DND-41 (cell line): ENCODE measurements around the gene HOPX.

ENCODE experiments used
- ATAC-seq: fragments of 200-7000 bp; cut with Tn5 transposase; 3 replicates; pipeline ENCODE4 v1.9.1; 2021; ENCODE audit warnings: low read depth; ENCODE audit not compliant: insufficient read depth
- DNase-seq: peaks from one replicate; pipeline ENCODE4 v3.0.0-alpha.2; 2020
- H2AFZ ChIP-seq: 2 replicates; pipeline ENCODE4 v1.6.0; 2012; ENCODE audit warnings: low read depth, low read length
- H3K27ac ChIP-seq: 2 replicates; pipeline ENCODE4 v1.5.1; 2012; ENCODE audit warnings: low read length, inconsistent platforms
- H3K27me3 ChIP-seq: fragments of 200-600 bp; sonication (generic); 2 replicates; pipeline ENCODE4 v1.6.0; 2012; ENCODE audit warnings: low read length, mild to moderate bottlenecking, inconsistent platforms; ENCODE audit not compliant: insufficient read depth, poor library complexity
- H3K36me3 ChIP-seq: 2 replicates; pipeline ENCODE4 v1.5.1; 2012; ENCODE audit warnings: low read length, inconsistent platforms; ENCODE audit not compliant: insufficient read depth
- H3K4me1 ChIP-seq: 2 replicates; pipeline ENCODE4 v1.5.1; 2012; ENCODE audit warnings: mild to moderate bottlenecking, low read length; ENCODE audit not compliant: insufficient read depth
- H3K4me2 ChIP-seq: 2 replicates; pipeline ENCODE4 v1.6.0; 2012; ENCODE audit warnings: mild to moderate bottlenecking, moderate library complexity, low read length, inconsistent platforms; ENCODE audit not compliant: insufficient read depth
- H3K4me3 ChIP-seq, 2 experiments: fragments of 200-600 bp in 1 of 2; shearing (Covaris generic) in 1 of 2; 2 replicates each; pipeline ENCODE4 v1.5.1; 2012 to 2016; ENCODE audit warnings: inconsistent platforms in 2 of 2, low read length in 2 of 2, mild to moderate bottlenecking in 2 of 2, low read depth in 1 of 2, moderate library complexity in 1 of 2
- H3K79me2 ChIP-seq: 2 replicates; pipeline ENCODE4 v1.6.0; 2012; ENCODE audit warnings: low read length, inconsistent platforms; ENCODE audit not compliant: insufficient read depth
- H3K9ac ChIP-seq: 2 replicates; pipeline ENCODE4 v1.6.0; 2012; ENCODE audit warnings: low read depth, mild to moderate bottlenecking, inconsistent platforms, low read length, moderate library complexity
- H3K9me3 ChIP-seq: 2 replicates; pipeline ENCODE4 v1.5.1; 2012; ENCODE audit warnings: low read length, moderate library complexity, mild to moderate bottlenecking, inconsistent platforms; ENCODE audit not compliant: insufficient read depth, severe bottlenecking
- H4K20me1 ChIP-seq: 2 replicates; pipeline ENCODE4 v1.6.0; 2012; ENCODE audit warnings: low read length; ENCODE audit not compliant: insufficient read depth
- EZH2 ChIP-seq: IDR thresholded peaks from 3 replicates; pipeline ENCODE4 v1.6.1; 2012; ENCODE audit warnings: borderline replicate concordance, low read depth, mild to moderate bottlenecking, moderate library complexity, low read length, inconsistent platforms; ENCODE audit not compliant: severe bottlenecking
- TF ChIP-seq, protein P1 (sequence below): IDR thresholded peaks from 2 replicates; pipeline ENCODE4 v1.5.1; 2012; ENCODE audit warnings: borderline replicate concordance, low read length, moderate library complexity, mild to moderate bottlenecking; ENCODE audit not compliant: poor library complexity, severe bottlenecking; ENCODE audit errors: extremely low read depth

HOPX gene

GRCh38 chr4:56619816-56620215 is 61.3 kb downstream of the HOPX start:
- Histone ChIP-seq H3K27me3 (peaks cover 2% of the 10 kb centered on the region), H2AFZ (no peak overlapping the region), H4K20me1 (no peaks in the 10 kb centered on the region), H3K4me2 (no peak overlapping the region), H3K79me2 (no peaks in the 10 kb centered on the region), H3K9ac (no peak overlapping the region), H3K4me3 (no peak overlapping the region), H3K27ac (no peak overlapping the region), H3K4me1 (no peaks in the 10 kb centered on the region), H3K36me3 (no peaks in the 10 kb centered on the region), H3K9me3 (peaks cover 5% of the 10 kb centered on the region)
- TF ChIP-seq, protein P1, sequence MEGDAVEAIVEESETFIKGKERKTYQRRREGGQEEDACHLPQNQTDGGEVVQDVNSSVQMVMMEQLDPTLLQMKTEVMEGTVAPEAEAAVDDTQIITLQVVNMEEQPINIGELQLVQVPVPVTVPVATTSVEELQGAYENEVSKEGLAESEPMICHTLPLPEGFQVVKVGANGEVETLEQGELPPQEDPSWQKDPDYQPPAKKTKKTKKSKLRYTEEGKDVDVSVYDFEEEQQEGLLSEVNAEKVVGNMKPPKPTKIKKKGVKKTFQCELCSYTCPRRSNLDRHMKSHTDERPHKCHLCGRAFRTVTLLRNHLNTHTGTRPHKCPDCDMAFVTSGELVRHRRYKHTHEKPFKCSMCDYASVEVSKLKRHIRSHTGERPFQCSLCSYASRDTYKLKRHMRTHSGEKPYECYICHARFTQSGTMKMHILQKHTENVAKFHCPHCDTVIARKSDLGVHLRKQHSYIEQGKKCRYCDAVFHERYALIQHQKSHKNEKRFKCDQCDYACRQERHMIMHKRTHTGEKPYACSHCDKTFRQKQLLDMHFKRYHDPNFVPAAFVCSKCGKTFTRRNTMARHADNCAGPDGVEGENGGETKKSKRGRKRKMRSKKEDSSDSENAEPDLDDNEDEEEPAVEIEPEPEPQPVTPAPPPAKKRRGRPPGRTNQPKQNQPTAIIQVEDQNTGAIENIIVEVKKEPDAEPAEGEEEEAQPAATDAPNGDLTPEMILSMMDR = no peak
- no peak for TF ChIP-seq EZH2
- ATAC-seq (no peak), DNase-seq (no peak)

GRCh38 chr4:56619160-56619559 is 61.9 kb downstream of the HOPX start:
- H3K79me2 ChIP-seq = no peaks in the 10 kb centered on the region
- H3K9ac ChIP-seq = no peak overlapping the region
- H3K27ac ChIP-seq = no peak overlapping the region
- no peaks in the 10 kb centered on the region for H3K4me1 ChIP-seq
- peaks cover 1% of the 10 kb centered on the region for H3K9me3 ChIP-seq
- no peaks in the 10 kb centered on the region for H4K20me1 ChIP-seq
- H3K36me3 ChIP-seq = no peaks in the 10 kb centered on the region
- TF ChIP-seq EZH2 = no peak
- TF ChIP-seq, protein P1 = no peak
- no peak overlapping the region for H3K4me2 ChIP-seq
- H3K27me3 ChIP-seq = peaks cover 2% of the 10 kb centered on the region
- ATAC-seq (no peak), DNase-seq (no peak)
- H3K4me3 ChIP-seq = no peak overlapping the region
- H2AFZ ChIP-seq = no peak overlapping the region

DNA sequence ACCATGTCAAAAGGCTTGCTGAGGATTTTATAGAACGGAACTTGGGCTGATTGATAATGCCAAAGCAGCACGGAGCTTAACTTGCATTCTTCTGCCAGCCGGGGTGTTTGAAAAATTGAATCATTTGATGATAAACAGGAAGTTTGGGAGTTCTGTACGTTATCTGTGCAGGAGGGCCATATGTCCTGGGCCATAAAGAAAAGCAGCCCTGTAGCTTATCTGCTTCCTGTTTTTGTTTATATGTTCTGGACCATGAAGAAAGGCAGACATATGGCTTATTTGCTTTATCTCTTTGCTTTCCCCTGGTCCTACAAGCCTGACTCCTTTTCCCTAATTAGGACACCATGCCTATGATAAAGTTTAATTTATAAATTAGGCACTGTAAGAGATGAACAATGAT is 62.4 kb downstream of the HOPX start:
- Histone ChIP-seq H4K20me1 (no peaks in the 10 kb centered on the region), H3K9ac (no peak overlapping the region), H3K27me3 (peaks cover 2% of the 10 kb centered on the region), H3K4me3 (no peak overlapping the region), H3K36me3 (no peaks in the 10 kb centered on the region), H2AFZ (no peak overlapping the region), H3K4me1 (no peaks in the 10 kb centered on the region), H3K79me2 (no peaks in the 10 kb centered on the region), H3K9me3 (no peaks in the 10 kb centered on the region), H3K27ac (no peak overlapping the region), H3K4me2 (no peak overlapping the region)
- no peak for ATAC-seq
- no peak for TF ChIP-seq EZH2
- TF ChIP-seq, protein P1 = no peak
- no peak for DNase-seq

DNA sequence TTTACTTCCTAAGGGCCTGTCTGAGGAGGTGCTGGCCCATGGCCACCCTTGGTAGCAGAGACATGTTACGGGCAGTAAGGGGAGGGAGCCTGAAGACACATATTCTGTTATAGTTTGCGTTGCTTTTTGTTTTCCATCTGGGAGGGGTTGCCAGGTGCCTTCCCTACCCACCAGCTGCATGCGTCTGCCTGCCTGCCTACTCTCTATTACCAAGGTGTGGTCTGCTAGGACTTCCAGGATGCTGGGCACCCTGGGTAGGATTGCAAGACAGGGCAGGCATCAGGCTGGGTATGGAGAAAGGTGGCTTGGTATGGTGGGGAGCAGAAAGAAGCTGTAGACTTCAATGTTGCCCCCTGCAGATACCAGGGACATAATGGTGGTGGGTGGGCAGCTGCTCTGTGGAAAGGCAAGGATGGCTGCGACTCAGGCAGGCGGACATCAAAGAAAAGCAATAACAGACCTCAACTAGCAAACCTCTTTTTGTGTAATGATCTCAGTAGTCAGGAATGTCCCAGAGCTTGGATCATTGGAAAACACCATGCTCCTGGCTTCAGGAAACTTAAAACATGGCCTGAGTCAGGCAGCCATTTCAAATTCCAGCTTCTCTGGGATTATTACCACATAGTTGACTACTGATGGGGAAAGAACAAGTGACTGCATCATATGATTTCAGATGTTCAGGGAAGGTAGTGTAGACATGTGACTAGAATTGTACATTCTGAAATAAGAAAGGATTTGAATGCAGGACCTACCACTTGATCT is 67.8 kb downstream of the HOPX start:
- no peak for DNase-seq

More for the DNA sequence above, 67.8 kb downstream of the HOPX start:
- H4K20me1 ChIP-seq = no peaks in the 10 kb centered on the region
- no peak overlapping the region for H2AFZ ChIP-seq
- H3K27ac ChIP-seq = no peak overlapping the region
- no peak overlapping the region for H3K4me3 ChIP-seq
- no peaks in the 10 kb centered on the region for H3K79me2 ChIP-seq
- H3K4me1 ChIP-seq = no peaks in the 10 kb centered on the region
- H3K9me3 ChIP-seq = no peaks in the 10 kb centered on the region
- no peaks in the 10 kb centered on the region for H3K36me3 ChIP-seq
- TF ChIP-seq, protein P1 = no peak
- TF ChIP-seq EZH2 = no peak
- no peak overlapping the region for H3K9ac ChIP-seq
- no peak overlapping the region for H3K4me2 ChIP-seq
- H3K27me3 ChIP-seq = peaks cover 2% of the 10 kb centered on the region
- no peak for ATAC-seq
